22Rv1 (cell line): ENCODE data around the gene FGFR2.

Experiments
- H3K27ac ChIP-seq: fragments of 450-650 bp; 2 replicates; pipeline ENCODE4 v1.5.1; 2017
- ZFX ChIP-seq: fragments of 450-650 bp; IDR thresholded peaks from 2 replicates; pipeline ENCODE4 v1.6.1; 2017; ENCODE audit warnings: antibody characterized with exemption, borderline replicate concordance
- TF ChIP-seq, protein P1 (sequence below): fragments of 450-650 bp; IDR thresholded peaks from 2 replicates; pipeline ENCODE4 v1.5.1; 2017; ENCODE audit warnings: mild to moderate bottlenecking

FGFR2 gene

DNA sequence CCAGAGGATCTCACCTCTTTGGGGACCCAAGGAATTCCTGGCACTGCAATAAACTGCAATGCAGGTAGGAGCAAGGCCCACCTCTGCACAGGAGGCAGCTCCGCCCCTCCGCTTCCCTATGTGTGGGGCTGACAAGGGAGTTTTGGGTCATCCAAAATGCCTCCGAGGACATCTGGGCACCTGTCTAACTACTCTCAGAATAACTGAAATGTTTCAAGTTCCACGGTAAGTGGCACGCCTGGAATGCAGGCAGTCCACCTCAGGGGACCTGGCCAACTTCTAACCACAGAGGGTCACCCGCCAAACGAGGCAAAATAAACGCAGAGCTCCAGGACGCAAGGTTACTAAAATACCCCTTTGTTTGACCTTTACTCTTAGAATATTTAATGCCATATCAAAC lies 102.5 kb downstream of the FGFR2 start:
- no peak overlapping the region for H3K27ac ChIP-seq
- TF ChIP-seq, protein P1, sequence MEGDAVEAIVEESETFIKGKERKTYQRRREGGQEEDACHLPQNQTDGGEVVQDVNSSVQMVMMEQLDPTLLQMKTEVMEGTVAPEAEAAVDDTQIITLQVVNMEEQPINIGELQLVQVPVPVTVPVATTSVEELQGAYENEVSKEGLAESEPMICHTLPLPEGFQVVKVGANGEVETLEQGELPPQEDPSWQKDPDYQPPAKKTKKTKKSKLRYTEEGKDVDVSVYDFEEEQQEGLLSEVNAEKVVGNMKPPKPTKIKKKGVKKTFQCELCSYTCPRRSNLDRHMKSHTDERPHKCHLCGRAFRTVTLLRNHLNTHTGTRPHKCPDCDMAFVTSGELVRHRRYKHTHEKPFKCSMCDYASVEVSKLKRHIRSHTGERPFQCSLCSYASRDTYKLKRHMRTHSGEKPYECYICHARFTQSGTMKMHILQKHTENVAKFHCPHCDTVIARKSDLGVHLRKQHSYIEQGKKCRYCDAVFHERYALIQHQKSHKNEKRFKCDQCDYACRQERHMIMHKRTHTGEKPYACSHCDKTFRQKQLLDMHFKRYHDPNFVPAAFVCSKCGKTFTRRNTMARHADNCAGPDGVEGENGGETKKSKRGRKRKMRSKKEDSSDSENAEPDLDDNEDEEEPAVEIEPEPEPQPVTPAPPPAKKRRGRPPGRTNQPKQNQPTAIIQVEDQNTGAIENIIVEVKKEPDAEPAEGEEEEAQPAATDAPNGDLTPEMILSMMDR, result no peak
- no peak for TF ChIP-seq ZFX

DNA sequence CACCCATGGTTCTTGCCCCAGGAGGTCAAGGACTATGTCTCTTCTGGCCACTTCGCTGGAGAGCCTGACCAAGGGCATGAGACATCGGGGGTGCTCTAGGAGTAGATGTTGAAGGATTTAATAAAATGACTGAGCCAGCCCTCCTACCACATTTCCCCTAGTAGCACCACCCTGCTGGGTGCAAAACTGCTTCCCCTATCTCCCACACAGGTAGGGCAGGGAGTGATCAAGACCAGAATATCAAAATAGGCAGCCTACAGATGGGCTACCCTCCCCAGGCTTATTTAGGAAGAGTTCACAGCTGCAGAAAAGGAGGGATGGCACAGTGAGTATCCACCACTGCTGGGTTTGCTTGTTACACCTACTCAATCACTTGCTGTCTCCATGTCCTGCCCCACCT lies 103.9 kb downstream of the FGFR2 start:
- H3K27ac ChIP-seq, result no peak overlapping the region
- no peak for TF ChIP-seq ZFX
- TF ChIP-seq, protein P1, result no peak

DNA sequence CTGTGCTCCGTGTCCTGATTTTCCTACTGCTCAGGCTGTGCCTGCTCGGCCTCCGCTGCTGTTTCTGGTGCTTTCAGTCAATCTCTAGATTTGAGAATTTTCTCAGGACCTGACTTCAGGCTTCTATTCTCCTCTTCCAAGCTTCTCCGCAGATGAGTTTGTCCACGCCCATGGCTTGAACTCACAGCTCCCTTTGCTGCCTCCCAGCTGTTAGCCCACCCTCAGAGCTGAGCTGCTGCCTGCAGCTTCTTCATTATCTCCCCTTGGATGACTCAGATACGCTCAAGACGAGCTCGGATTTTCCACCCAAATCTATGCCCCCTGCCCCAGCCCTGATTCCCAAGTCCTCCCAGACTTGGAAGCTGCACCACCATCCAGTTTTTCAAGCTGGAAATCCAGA lies 104.7 kb downstream of the FGFR2 start:
- H3K27ac ChIP-seq, result no peak overlapping the region

DNA sequence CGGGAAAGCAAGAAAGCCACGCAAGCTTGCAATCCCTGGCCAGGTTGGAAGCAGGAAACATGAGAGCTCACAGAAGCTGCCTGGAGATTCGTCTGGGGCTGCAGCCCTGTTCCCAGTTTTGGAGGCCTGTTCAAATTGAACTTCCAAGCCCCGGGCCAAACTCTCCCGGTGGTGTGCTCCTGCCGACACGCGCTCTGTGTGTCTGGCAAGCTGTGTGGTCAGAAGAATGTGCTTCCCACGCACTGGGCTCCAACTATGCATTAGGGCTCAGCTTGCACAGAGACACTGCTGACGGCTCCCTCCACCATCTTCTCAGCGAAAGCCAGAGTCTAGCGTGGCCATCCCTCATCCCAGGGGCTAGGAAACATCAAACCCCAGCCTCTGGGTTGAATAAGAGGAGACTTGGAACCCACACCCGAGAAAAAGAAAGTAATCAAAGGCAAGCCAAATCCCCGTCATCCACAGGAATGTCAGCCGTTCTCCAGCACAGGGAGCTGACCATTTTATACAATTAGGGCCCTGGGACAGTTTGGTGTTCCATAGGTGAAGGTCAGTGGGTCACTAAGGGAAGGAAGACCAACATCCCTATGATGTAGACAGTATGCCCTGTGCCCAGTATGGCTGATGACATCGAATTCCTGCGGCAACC lies 107.2 kb downstream of the FGFR2 start:
- TF ChIP-seq, protein P1, result no peak
- TF ChIP-seq ZFX, result no peak
- H3K27ac ChIP-seq, result no peak overlapping the region

More for the DNA sequence above, 104.7 kb downstream of the FGFR2 start:
- TF ChIP-seq, protein P1, result no peak
- TF ChIP-seq ZFX, result no peak

DNA sequence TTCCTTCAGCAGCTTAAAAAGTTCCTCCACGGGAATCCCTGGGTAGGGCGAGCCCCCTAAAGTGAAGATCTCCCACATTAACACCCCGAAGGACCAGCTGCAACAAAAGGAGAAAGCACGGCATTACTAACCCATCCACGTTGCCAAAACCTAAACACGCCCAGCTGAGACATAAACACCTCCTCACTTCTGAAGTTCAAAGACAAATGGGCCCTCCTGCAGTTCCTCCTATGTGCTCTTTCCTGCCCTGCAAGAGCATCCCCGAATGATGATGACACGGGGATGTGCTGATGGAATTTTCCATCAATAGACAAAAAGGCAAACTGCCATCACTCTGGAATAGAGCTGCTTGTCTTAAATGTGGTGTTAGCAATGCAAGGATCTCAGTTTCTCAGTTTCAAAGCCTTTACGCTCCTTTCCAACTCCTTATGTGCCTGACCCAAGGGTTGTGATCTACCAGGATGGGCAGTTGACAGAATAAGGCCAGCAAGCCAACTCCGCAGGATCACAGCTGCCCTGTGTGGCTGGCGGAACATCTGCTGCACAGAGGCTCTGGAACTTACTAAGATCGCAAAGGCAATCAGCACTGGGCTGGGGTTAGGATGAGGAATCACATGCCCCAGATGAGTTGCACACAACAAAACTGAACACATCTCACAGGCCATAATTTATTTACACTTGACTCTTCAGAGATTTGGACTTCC lies 112.7 kb downstream of the FGFR2 start:
- H3K27ac ChIP-seq, result no peak overlapping the region
- TF ChIP-seq, protein P1, result no peak
- TF ChIP-seq ZFX, result no peak

DNA sequence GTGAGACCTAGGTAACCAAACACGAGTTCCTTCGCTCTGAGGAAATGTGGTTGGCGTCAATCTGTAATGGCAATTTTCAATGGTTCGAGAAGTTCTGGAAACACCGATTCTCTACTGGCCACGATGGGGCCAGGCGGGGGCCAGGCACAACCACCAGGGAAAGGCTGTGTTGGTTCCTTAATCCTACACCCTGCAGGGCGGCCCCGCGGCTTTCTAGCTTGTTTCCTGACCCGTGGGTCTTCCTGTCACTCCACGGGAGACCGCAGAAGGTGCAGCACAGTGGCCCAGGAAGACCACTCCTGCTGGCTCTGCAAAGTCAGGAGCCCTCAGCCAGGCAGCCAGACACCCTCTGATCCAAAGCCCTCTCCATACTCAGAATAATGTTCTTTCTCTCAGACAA lies 113.4 kb downstream of the FGFR2 start:
- H3K27ac ChIP-seq, result no peak overlapping the region
- TF ChIP-seq ZFX, result no peak
- TF ChIP-seq, protein P1, result no peak

DNA sequence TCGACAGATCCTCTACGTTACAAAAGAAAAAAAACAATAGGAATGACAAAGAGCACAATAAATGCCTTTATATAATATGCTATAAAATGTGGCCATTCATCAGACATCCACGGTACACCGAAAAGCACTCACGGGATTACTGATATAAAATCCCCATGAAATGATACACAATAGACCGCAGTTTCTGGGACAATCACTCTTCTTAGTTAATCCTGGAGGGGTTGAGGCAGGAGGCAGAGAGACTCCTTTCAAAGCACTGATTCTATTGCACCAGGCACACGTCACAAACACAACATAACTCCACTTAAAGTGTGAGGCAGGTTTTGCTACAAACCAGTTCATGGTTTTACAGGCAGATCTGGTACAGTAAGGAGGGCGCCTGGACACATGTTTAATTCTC lies 113.8 kb downstream of the FGFR2 start:
- no peak for TF ChIP-seq ZFX
- TF ChIP-seq, protein P1, result no peak
- H3K27ac ChIP-seq, result no peak overlapping the region
